Mononuclear cell (primary cell): Measurements from ENCODE around the gene ERBB2. TPM values are rescaled to one million over a fixed set of nuclear protein-coding genes. Genes with fewer than 3 reads are reported as not detected.

ENCODE experiments used
- H3K27me3 ChIP-seq: 2 replicates; pipeline ENCODE4 v1.6.0; 2011; ENCODE audit warnings: low read length, control low read depth; ENCODE audit not compliant: insufficient read depth
- H3K4me1 ChIP-seq: 2 replicates; pipeline ENCODE4 v1.5.1; 2011; ENCODE audit warnings: mild to moderate bottlenecking, low read length, control low read depth; ENCODE audit not compliant: insufficient read depth
- H3K4me3 ChIP-seq: 2 replicates; pipeline ENCODE4 v1.5.1; 2011; ENCODE audit warnings: mild to moderate bottlenecking, low read length, moderate library complexity
- H3K9me3 ChIP-seq: 2 replicates; pipeline ENCODE4 v1.5.1; 2011; ENCODE audit warnings: low read depth, mild to moderate bottlenecking, control low read depth, low read length
- total RNA-seq: library from RNA; depleted of rRNA; stranded (reverse); fragments of >200 nt; gene quantifications from one replicate; pipeline ENCODE4 v1.2.3, GENCODE V29; 2012

The ERBB2 gene
- total RNA-seq, 1 donor = 10.2 TPM

GRCh38 chr17:39671651-39672521 lies 28.0 kb upstream of the ERBB2 start:
- Histone ChIP-seq H3K4me3 (no peak overlapping the region), H3K27me3 (peaks cover 15% of the 10 kb centered on the region), H3K4me1 (peaks cover 42% of the 10 kb centered on the region), H3K9me3 (no peaks in the 10 kb centered on the region)

- H3K4me1 ChIP-seq = peaks cover 43% of the 10 kb centered on the region
- no peak overlapping the region for H3K4me3 ChIP-seq
- H3K27me3 ChIP-seq = peaks cover 8% of the 10 kb centered on the region
- H3K9me3 ChIP-seq = no peaks in the 10 kb centered on the region
Measured at GRCh38 chr17:39672522-39673334, 27.1 kb upstream of the ERBB2 start.

- Histone ChIP-seq H3K27me3 (peaks cover 7% of the 10 kb centered on the region), H3K4me1 (peaks cover 46% of the 10 kb centered on the region)
Measured at GRCh38 chr17:39673335-39674081, 26.4 kb upstream of the ERBB2 start.

GRCh38 chr17:39674179-39674578 lies 25.7 kb upstream of the ERBB2 start:
- H3K27me3 ChIP-seq = peaks cover 4% of the 10 kb centered on the region
- no peak overlapping the region for H3K4me3 ChIP-seq
- no peaks in the 10 kb centered on the region for H3K9me3 ChIP-seq
- peaks cover 49% of the 10 kb centered on the region for H3K4me1 ChIP-seq

More at GRCh38 chr17:39673335-39674081, 26.4 kb upstream of the ERBB2 start:
- H3K4me3 ChIP-seq = no peak overlapping the region
- H3K9me3 ChIP-seq = no peaks in the 10 kb centered on the region

GRCh38 chr17:39674702-39675389 lies 25.0 kb upstream of the ERBB2 start:
- H3K4me3 ChIP-seq = no peak overlapping the region
- peaks cover 56% of the 10 kb centered on the region for H3K4me1 ChIP-seq
- no peaks in the 10 kb centered on the region for H3K9me3 ChIP-seq
- no peaks in the 10 kb centered on the region for H3K27me3 ChIP-seq

- no peaks in the 10 kb centered on the region for H3K9me3 ChIP-seq
- no peak overlapping the region for H3K4me3 ChIP-seq
- peaks cover 63% of the 10 kb centered on the region for H3K4me1 ChIP-seq
- H3K27me3 ChIP-seq = no peaks in the 10 kb centered on the region
Measured at GRCh38 chr17:39675390-39676082, 24.3 kb upstream of the ERBB2 start.

- peaks cover 69% of the 10 kb centered on the region for H3K4me1 ChIP-seq
- no peaks in the 10 kb centered on the region for H3K27me3 ChIP-seq
- H3K4me3 ChIP-seq = no peak overlapping the region
- no peaks in the 10 kb centered on the region for H3K9me3 ChIP-seq
Measured at GRCh38 chr17:39676198-39676819, 23.6 kb upstream of the ERBB2 start.

GRCh38 chr17:39677072-39677471 lies 22.8 kb upstream of the ERBB2 start:
- Histone ChIP-seq H3K4me3 (no peak overlapping the region), H3K27me3 (no peaks in the 10 kb centered on the region), H3K9me3 (no peaks in the 10 kb centered on the region), H3K4me1 (peaks cover 69% of the 10 kb centered on the region)

- no peaks in the 10 kb centered on the region for H3K27me3 ChIP-seq
- no peaks in the 10 kb centered on the region for H3K9me3 ChIP-seq
- no peak overlapping the region for H3K4me3 ChIP-seq
- peaks cover 69% of the 10 kb centered on the region for H3K4me1 ChIP-seq
Measured at GRCh38 chr17:39677542-39678339, 22.1 kb upstream of the ERBB2 start.

- Histone ChIP-seq H3K4me1 (peaks cover 69% of the 10 kb centered on the region), H3K27me3 (no peaks in the 10 kb centered on the region), H3K9me3 (no peaks in the 10 kb centered on the region), H3K4me3 (no peak overlapping the region)
Measured at GRCh38 chr17:39678340-39679116, 21.3 kb upstream of the ERBB2 start.

- no peaks in the 10 kb centered on the region for H3K27me3 ChIP-seq
- peaks cover 65% of the 10 kb centered on the region for H3K4me1 ChIP-seq
- no peak overlapping the region for H3K4me3 ChIP-seq
- no peaks in the 10 kb centered on the region for H3K9me3 ChIP-seq
Measured at GRCh38 chr17:39679521-39680192, 20.2 kb upstream of the ERBB2 start.

GRCh38 chr17:39683295-39683939 lies 16.4 kb upstream of the ERBB2 start:
- H3K4me1 ChIP-seq = peaks cover 36% of the 10 kb centered on the region
- no peaks in the 10 kb centered on the region for H3K27me3 ChIP-seq
- no peak overlapping the region for H3K4me3 ChIP-seq
- H3K9me3 ChIP-seq = no peaks in the 10 kb centered on the region
